K562 (cell line): ENCODE results near the gene HEXIM2. TPM values are rescaled to one million over a fixed set of nuclear protein-coding genes. Genes with fewer than 3 reads are reported as not detected.
A peak's percentile ranks its signal among the peaks of the same experiment; 100 is the strongest.

ENCODE experiments used
- ATF7 ChIP-seq: fragments of 450-650 bp; IDR thresholded peaks from 2 replicates; pipeline ENCODE4 v1.7.1; 2014; ENCODE audit warnings: mild to moderate bottlenecking, moderate library complexity
- BRF1 ChIP-seq: IDR thresholded peaks from 3 replicates; pipeline ENCODE4 v1.6.1; 2011; ENCODE audit warnings: borderline replicate concordance, mild to moderate bottlenecking; ENCODE audit not compliant: insufficient read length; ENCODE audit errors: extremely low read depth
- CTCFL ChIP-seq: IDR thresholded peaks from 2 replicates; pipeline ENCODE4 v1.6.1; 2011; ENCODE audit warnings: borderline replicate concordance, low read depth, mild to moderate bottlenecking, moderate library complexity, low read length; ENCODE audit not compliant: insufficient read depth, poor library complexity, severe bottlenecking
- DACH1 ChIP-seq: fragments of 450-650 bp; IDR thresholded peaks from 2 replicates; pipeline ENCODE4 v1.6.1; 2018; ENCODE audit not compliant: partially characterized antibody
- DMBX1 ChIP-seq: fragments of 250-450 bp; sonication (Bioruptor Pico); IDR thresholded peaks from 2 replicates; pipeline ENCODE4 v1.8.0; 2022; ENCODE audit warnings: inconsistent platforms, mild to moderate bottlenecking, moderate library complexity, borderline replicate concordance
- ERF ChIP-seq: fragments of 450-650 bp; formaldehyde crosslinking; IDR thresholded peaks from 2 replicates; pipeline ENCODE4 v1.4.0; 2020; ENCODE audit warnings: mild to moderate bottlenecking, mixed read lengths
- ETV6 ChIP-seq, 3 experiments: fragments of 150-350 bp in 1 of 3; sonication (generic) in 1 of 3; formaldehyde crosslinking in 1 of 3; IDR thresholded peaks; 2 replicates each; pipeline versions ENCODE4 v1.6.1 to v1.8.0; 2014 to 2022; ENCODE audit warnings: borderline replicate concordance in 2 of 3, low read depth in 2 of 3, antibody characterized with exemption in 1 of 3, low read length in 1 of 3, mild to moderate bottlenecking in 1 of 3, missing genetic modification reagents in 1 of 3
- FOXP1 ChIP-seq: sonication (generic); formaldehyde crosslinking; IDR thresholded peaks from 2 replicates; pipeline ENCODE4 v1.8.0; 2022; ENCODE audit warnings: mild to moderate bottlenecking, missing genetic modification reagents
- GABPB2 ChIP-seq: fragments of 250-450 bp; sonication (Bioruptor Pico); conservative IDR thresholded peaks from 2 replicates; pipeline ENCODE4 v1.5.1; 2021; ENCODE audit warnings: mild to moderate bottlenecking
- GATAD2A ChIP-seq: fragments of 450-650 bp; IDR thresholded peaks from 2 replicates; pipeline ENCODE4 v1.6.1; 2017
- HNRNPUL1 ChIP-seq: fragments of 200-400 bp; formaldehyde crosslinking; IDR thresholded peaks from 2 replicates; pipeline ENCODE4 v1.6.1; 2017; ENCODE audit warnings: low read length
- KLF16 ChIP-seq: IDR thresholded peaks from 2 replicates; pipeline ENCODE4 v1.6.1; 2016; ENCODE audit warnings: antibody characterized with exemption
- MTA2 ChIP-seq: fragments of 450-650 bp; IDR thresholded peaks from 2 replicates; pipeline ENCODE4 v1.6.1; 2016; ENCODE audit warnings: low read depth
- MXI1 ChIP-seq: IDR thresholded peaks from 2 replicates; pipeline ENCODE4 v1.6.1; 2011; ENCODE audit warnings: low read depth, mild to moderate bottlenecking, improper control_type of control experiment, low read length
- NCOA4 ChIP-seq: fragments of 450-650 bp; IDR thresholded peaks from 2 replicates; pipeline ENCODE4 v1.6.1; 2018; ENCODE audit warnings: mild to moderate bottlenecking; ENCODE audit not compliant: partially characterized antibody
- NFE2 ChIP-seq: IDR thresholded peaks from 2 replicates; pipeline ENCODE4 v1.6.1; 2014; ENCODE audit warnings: antibody characterized with exemption, low read depth
- NFRKB ChIP-seq: fragments of 450-650 bp; IDR thresholded peaks from 2 replicates; pipeline ENCODE4 v1.6.1; 2016; ENCODE audit warnings: low read depth
- NR1H2 ChIP-seq: sonication (generic); formaldehyde crosslinking; IDR thresholded peaks from 2 replicates; pipeline ENCODE4 v1.4.0; 2020; ENCODE audit warnings: mild to moderate bottlenecking, missing genetic modification reagents
- NR2F6 ChIP-seq: fragments of 450-650 bp; formaldehyde crosslinking; IDR thresholded peaks from 2 replicates; pipeline ENCODE4 v1.4.0; 2020; ENCODE audit warnings: mild to moderate bottlenecking
- NR3C1 ChIP-seq: sonication (generic); formaldehyde crosslinking; IDR thresholded peaks from 2 replicates; pipeline ENCODE4 v1.8.1; 2022; ENCODE audit warnings: missing genetic modification reagents
- NUFIP1 ChIP-seq: fragments of 450-650 bp; IDR thresholded peaks from 2 replicates; pipeline ENCODE4 v1.6.1; 2018; ENCODE audit not compliant: partially characterized antibody
- POLR2A ChIP-seq: fragments of 450-650 bp; conservative IDR thresholded peaks from 2 replicates; pipeline ENCODE4 v1.6.1; 2016
- RFX1 ChIP-seq: fragments of 450-650 bp; IDR thresholded peaks from 2 replicates; pipeline ENCODE4 v1.6.1; 2016; ENCODE audit warnings: mild to moderate bottlenecking, moderate library complexity
- RFX5 ChIP-seq: IDR thresholded peaks from 2 replicates; pipeline ENCODE4 v1.6.1; 2011; ENCODE audit warnings: low read depth, mild to moderate bottlenecking, improper control_type of control experiment, low read length
- SIN3B ChIP-seq: fragments of 450-650 bp; IDR thresholded peaks from 2 replicates; pipeline ENCODE4 v1.6.1; 2017; ENCODE audit warnings: low read depth, mild to moderate bottlenecking, moderate library complexity
- SMAD3 ChIP-seq: fragments of 450-650 bp; formaldehyde crosslinking; conservative IDR thresholded peaks from 2 replicates; pipeline ENCODE4 v1.4.0; 2020; ENCODE audit warnings: mild to moderate bottlenecking
- SMARCB1 ChIP-seq: IDR thresholded peaks from 2 replicates; pipeline ENCODE4 v1.6.1; 2011; ENCODE audit warnings: improper control_type of control experiment, low read depth; ENCODE audit not compliant: insufficient read length
- SRSF3 ChIP-seq: fragments of 200-400 bp; formaldehyde crosslinking; IDR thresholded peaks from 2 replicates; pipeline ENCODE4 v1.6.1; 2016; ENCODE audit warnings: mild to moderate bottlenecking, low read length, moderate library complexity; ENCODE audit not compliant: insufficient read depth
- TRIM24 ChIP-seq, 2 experiments: fragments of 450-650 bp; IDR thresholded peaks; 2 replicates each; pipeline ENCODE4 v1.6.1; 2016
- ZNF174 ChIP-seq: fragments of 250-450 bp; sonication (Bioruptor Pico); IDR thresholded peaks from 2 replicates; pipeline ENCODE4 v1.4.0; 2020; ENCODE audit warnings: mild to moderate bottlenecking
- ZNF263 ChIP-seq: sonication (generic); formaldehyde crosslinking; IDR thresholded peaks from 2 replicates; pipeline ENCODE4 v1.8.0; 2022; ENCODE audit warnings: mild to moderate bottlenecking, missing genetic modification reagents, borderline replicate concordance
- ZNF445 ChIP-seq: fragments of 250-450 bp; sonication (Bioruptor Pico); IDR thresholded peaks from 2 replicates; pipeline ENCODE4 v1.4.0; 2020; ENCODE audit warnings: low read depth, mild to moderate bottlenecking, moderate library complexity
- ZNF586 ChIP-seq: fragments of 450-650 bp; formaldehyde crosslinking; conservative IDR thresholded peaks from 2 replicates; pipeline ENCODE4 v1.4.0; 2020; ENCODE audit warnings: mild to moderate bottlenecking, moderate library complexity
- polyA plus RNA-seq, 8 experiments: library from polyadenylated mRNA; depleted of rRNA in 4 of 8; stranded (reverse) in 5 of 8; unstranded in 3 of 8; fragments of >200 nt; fragmentation: Nextera tagmentation in 2 of 8; fragmentation: Illumina TruSeq in 1 of 8; extraction: Ambion mirVana in 2 of 8; extraction: Trizol in 1 of 8; gene quantifications; 2 replicates each; pipeline versions ENCODE4 v1.2.1 to v1.2.3, GENCODE V29; 2011 to 2014; ENCODE audit warnings: inconsistent platforms in 1 of 8, missing spikeins in 1 of 8
- total RNA-seq, 7 experiments: library from RNA; depleted of rRNA in 6 of 7; stranded (reverse); fragments of >200 nt in 6 of 7; fragmentation: Illumina TruSeq in 2 of 7; extraction: Trizol in 2 of 7; gene quantifications; 2 replicates each; pipeline versions ENCODE4 v1.2.1 to v1.2.3, GENCODE V29; 2011 to 2021; ENCODE audit warnings: low replicate concordance in 1 of 7

HEXIM2 gene
- total and polyA plus RNA-seq, 9 of the 15 experiments (the other 6 are each of a cell fraction or from before 2014, with no cell fraction given) = 0.69 to 3.4 (median 1.1) TPM; not detected in 2

- peak; percentile 8 for TF ChIP-seq CTCFL
- TF ChIP-seq BRF1 = no peak
- TF ChIP-seq NFRKB = no peak; the same call in 1 of the 2 replicates
- TF ChIP-seq ZNF174 (CRISPR knock-in tag) = no peak
- no peak for TF ChIP-seq SRSF3
- TF ChIP-seq NR3C1 (CRISPR knock-in tag) = no peak
- TF ChIP-seq SMARCB1 = no peak
- peak; percentile 77 for TF ChIP-seq ZNF263 (CRISPR knock-in tag)
- TF ChIP-seq SMAD3 (CRISPR knock-in tag) = no peak
- no peak for TF ChIP-seq NCOA4
- no peak for TF ChIP-seq ZNF445 (CRISPR knock-in tag)
- TF ChIP-seq NFE2 = no peak
- TF ChIP-seq SIN3B = no peak
- no peak for TF ChIP-seq HNRNPUL1
- TF ChIP-seq GATAD2A = peak; percentile 25; the same call in 1 of the 2 replicates
- no peak for TF ChIP-seq MXI1
- TF ChIP-seq RFX5 = no peak
- no peak for TF ChIP-seq RFX1
- TF ChIP-seq DACH1 = no peak
- 0 out of 2 replicates have a peak, but pooled peaks have one; percentile 68 for TF ChIP-seq FOXP1 (CRISPR knock-in tag)
- TF ChIP-seq GABPB2 (CRISPR knock-in tag) = no peak
- no peak for TF ChIP-seq ERF (CRISPR knock-in tag)
- no peak; the same call in 1 of the 2 replicates for TF ChIP-seq POLR2A
- no peak for TF ChIP-seq ZNF586 (CRISPR knock-in tag)
- no peak for TF ChIP-seq ATF7
- no peak for TF ChIP-seq ETV6 (IDR thresholded peaks at IDR 0.05; ENCODE audit: borderline replicate concordance in 1 of 2, low read depth in 2 of 2, low read length in 1 of 2)
- TF ChIP-seq ETV6 (CRISPR knock-in tag; IDR thresholded peaks at IDR 0.05; ENCODE audit: borderline replicate concordance) = no peak
- no peak for TF ChIP-seq DMBX1 (CRISPR knock-in tag)
- TF ChIP-seq NR2F6 (CRISPR knock-in tag) = no peak
- TF ChIP-seq TRIM24 (IDR thresholded peaks at IDR 0.05) = no peak
- no peak for TF ChIP-seq NUFIP1
- TF ChIP-seq NR1H2 (CRISPR knock-in tag) = 0 out of 2 replicates have a peak, but pooled peaks have one; percentile 66
- no peak for TF ChIP-seq MTA2
- peak; percentile 51 for TF ChIP-seq KLF16
Observed at GRCh38 chr17:45149037-45149668, 12.5 kb upstream of the HEXIM2 start (continued).
